OCI-LY7 (cell line): ENCODE data around the gene TXNDC17.

Experiments
- CTCF ChIP-seq: fragments of 200-600 bp; sonication (generic); conservative IDR thresholded peaks from 2 replicates; pipeline ENCODE4 v1.5.1; 2014; ENCODE audit warnings: mild to moderate bottlenecking, antibody characterized with exemption, low read length, moderate library complexity, mixed read lengths
- EZH2phosphoT487 ChIP-seq: fragments of 200-600 bp; sonication (generic); IDR thresholded peaks from 2 replicates; pipeline ENCODE4 v1.6.1; 2018; ENCODE audit warnings: low read depth, borderline replicate concordance, mild to moderate bottlenecking, mixed run types, antibody characterized with exemption, low read length, moderate library complexity, mixed read lengths

- no peak for TF ChIP-seq CTCF
- no peak for TF ChIP-seq EZH2phosphoT487
These were observed 40.8 kb downstream of the TXNDC17 start for GRCh38 chr17:6681671-6682070.
